WTC11 (cell line): ENCODE measurements around the gene TMEM269.

Source experiments
- CBFB ChIP-seq: sonication (generic); formaldehyde crosslinking; IDR thresholded peaks from 2 replicates; pipeline ENCODE4 v1.8.1; 2022; ENCODE audit warnings: mild to moderate bottlenecking, low read depth, missing genetic modification reagents
- CREB1 ChIP-seq: sonication (generic); formaldehyde crosslinking; IDR thresholded peaks from 2 replicates; pipeline ENCODE4 v1.8.0; 2023; ENCODE audit warnings: mild to moderate bottlenecking, missing genetic modification reagents
- CREM ChIP-seq: sonication (generic); formaldehyde crosslinking; IDR thresholded peaks from 2 replicates; pipeline ENCODE4 v1.8.1; 2022; ENCODE audit warnings: mild to moderate bottlenecking, missing genetic modification reagents, moderate library complexity
- ELF4 ChIP-seq: sonication (generic); formaldehyde crosslinking; IDR thresholded peaks from 2 replicates; pipeline ENCODE4 v1.8.1; 2022; ENCODE audit warnings: low read depth, mild to moderate bottlenecking, moderate library complexity, missing genetic modification reagents
- TP53 ChIP-seq: sonication (generic); formaldehyde crosslinking; IDR thresholded peaks from 2 replicates; pipeline ENCODE4 v1.8.1; 2023; ENCODE audit warnings: mild to moderate bottlenecking, missing genetic modification reagents
- TF ChIP-seq, protein P1 (sequence below): fragments of 200-600 bp; IDR thresholded peaks from 2 replicates; pipeline ENCODE4 v1.8.0; 2022; ENCODE audit warnings: antibody characterized with exemption
- TF ChIP-seq, protein P2 (sequence below): sonication (generic); formaldehyde crosslinking; IDR thresholded peaks from 2 replicates; pipeline ENCODE4 v1.8.1; 2023; ENCODE audit warnings: mild to moderate bottlenecking, missing genetic modification reagents, borderline replicate concordance
- TF ChIP-seq, protein P3 (sequence below): sonication (generic); formaldehyde crosslinking; IDR thresholded peaks from 2 replicates; pipeline ENCODE4 v1.8.1; 2023; ENCODE audit warnings: mild to moderate bottlenecking, missing genetic modification reagents, moderate library complexity
- TF ChIP-seq, protein P4 (sequence below): sonication (generic); formaldehyde crosslinking; IDR thresholded peaks from 2 replicates; pipeline ENCODE4 v1.8.0; 2022; ENCODE audit warnings: mild to moderate bottlenecking, missing genetic modification reagents
- TF ChIP-seq, protein P5 (sequence below): sonication (generic); formaldehyde crosslinking; IDR thresholded peaks from 2 replicates; pipeline ENCODE4 v1.8.0; 2023; ENCODE audit warnings: missing genetic modification reagents, mild to moderate bottlenecking, borderline replicate concordance

DNA sequence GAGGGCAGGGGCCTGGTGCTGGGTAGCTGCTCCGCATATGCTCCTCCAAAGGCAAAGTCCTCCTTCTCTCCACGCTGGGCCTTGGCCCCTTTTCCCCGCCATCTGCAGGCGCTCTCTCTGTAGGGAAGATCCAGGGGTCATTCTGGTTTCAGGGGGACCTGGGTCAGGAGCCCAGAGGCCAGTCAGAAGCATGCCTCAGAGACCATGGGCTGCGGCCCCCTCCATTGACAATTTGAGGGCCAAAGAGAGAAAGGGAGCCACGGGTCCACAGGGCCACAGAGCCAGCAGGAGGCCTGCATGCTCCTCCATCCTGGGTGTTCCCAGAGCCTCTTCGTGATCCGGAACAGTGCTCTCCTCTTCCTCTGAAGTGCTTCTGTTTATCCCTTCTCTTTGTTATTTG is 42.6 kb upstream of the TMEM269 start:
- TF ChIP-seq, protein P1, sequence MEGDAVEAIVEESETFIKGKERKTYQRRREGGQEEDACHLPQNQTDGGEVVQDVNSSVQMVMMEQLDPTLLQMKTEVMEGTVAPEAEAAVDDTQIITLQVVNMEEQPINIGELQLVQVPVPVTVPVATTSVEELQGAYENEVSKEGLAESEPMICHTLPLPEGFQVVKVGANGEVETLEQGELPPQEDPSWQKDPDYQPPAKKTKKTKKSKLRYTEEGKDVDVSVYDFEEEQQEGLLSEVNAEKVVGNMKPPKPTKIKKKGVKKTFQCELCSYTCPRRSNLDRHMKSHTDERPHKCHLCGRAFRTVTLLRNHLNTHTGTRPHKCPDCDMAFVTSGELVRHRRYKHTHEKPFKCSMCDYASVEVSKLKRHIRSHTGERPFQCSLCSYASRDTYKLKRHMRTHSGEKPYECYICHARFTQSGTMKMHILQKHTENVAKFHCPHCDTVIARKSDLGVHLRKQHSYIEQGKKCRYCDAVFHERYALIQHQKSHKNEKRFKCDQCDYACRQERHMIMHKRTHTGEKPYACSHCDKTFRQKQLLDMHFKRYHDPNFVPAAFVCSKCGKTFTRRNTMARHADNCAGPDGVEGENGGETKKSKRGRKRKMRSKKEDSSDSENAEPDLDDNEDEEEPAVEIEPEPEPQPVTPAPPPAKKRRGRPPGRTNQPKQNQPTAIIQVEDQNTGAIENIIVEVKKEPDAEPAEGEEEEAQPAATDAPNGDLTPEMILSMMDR: no peak
- TF ChIP-seq ELF4 (no peak), CREM (CRISPR knock-in tag) (no peak), CREB1 (CRISPR knock-in tag) (no peak), CBFB (CRISPR knock-in tag) (no peak), TP53 (no peak)
- TF ChIP-seq, protein P2, sequence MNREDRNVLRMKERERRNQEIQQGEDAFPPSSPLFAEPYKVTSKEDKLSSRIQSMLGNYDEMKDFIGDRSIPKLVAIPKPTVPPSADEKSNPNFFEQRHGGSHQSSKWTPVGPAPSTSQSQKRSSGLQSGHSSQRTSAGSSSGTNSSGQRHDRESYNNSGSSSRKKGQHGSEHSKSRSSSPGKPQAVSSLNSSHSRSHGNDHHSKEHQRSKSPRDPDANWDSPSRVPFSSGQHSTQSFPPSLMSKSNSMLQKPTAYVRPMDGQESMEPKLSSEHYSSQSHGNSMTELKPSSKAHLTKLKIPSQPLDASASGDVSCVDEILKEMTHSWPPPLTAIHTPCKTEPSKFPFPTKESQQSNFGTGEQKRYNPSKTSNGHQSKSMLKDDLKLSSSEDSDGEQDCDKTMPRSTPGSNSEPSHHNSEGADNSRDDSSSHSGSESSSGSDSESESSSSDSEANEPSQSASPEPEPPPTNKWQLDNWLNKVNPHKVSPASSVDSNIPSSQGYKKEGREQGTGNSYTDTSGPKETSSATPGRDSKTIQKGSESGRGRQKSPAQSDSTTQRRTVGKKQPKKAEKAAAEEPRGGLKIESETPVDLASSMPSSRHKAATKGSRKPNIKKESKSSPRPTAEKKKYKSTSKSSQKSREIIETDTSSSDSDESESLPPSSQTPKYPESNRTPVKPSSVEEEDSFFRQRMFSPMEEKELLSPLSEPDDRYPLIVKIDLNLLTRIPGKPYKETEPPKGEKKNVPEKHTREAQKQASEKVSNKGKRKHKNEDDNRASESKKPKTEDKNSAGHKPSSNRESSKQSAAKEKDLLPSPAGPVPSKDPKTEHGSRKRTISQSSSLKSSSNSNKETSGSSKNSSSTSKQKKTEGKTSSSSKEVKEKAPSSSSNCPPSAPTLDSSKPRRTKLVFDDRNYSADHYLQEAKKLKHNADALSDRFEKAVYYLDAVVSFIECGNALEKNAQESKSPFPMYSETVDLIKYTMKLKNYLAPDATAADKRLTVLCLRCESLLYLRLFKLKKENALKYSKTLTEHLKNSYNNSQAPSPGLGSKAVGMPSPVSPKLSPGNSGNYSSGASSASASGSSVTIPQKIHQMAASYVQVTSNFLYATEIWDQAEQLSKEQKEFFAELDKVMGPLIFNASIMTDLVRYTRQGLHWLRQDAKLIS (CRISPR knock-in tag): no peak
- TF ChIP-seq, protein P3, sequence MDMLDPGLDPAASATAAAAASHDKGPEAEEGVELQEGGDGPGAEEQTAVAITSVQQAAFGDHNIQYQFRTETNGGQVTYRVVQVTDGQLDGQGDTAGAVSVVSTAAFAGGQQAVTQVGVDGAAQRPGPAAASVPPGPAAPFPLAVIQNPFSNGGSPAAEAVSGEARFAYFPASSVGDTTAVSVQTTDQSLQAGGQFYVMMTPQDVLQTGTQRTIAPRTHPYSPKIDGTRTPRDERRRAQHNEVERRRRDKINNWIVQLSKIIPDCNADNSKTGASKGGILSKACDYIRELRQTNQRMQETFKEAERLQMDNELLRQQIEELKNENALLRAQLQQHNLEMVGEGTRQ (CRISPR knock-in tag): no peak
- TF ChIP-seq, protein P4, sequence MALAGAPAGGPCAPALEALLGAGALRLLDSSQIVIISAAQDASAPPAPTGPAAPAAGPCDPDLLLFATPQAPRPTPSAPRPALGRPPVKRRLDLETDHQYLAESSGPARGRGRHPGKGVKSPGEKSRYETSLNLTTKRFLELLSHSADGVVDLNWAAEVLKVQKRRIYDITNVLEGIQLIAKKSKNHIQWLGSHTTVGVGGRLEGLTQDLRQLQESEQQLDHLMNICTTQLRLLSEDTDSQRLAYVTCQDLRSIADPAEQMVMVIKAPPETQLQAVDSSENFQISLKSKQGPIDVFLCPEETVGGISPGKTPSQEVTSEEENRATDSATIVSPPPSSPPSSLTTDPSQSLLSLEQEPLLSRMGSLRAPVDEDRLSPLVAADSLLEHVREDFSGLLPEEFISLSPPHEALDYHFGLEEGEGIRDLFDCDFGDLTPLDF: no peak
- TF ChIP-seq, protein P5, sequence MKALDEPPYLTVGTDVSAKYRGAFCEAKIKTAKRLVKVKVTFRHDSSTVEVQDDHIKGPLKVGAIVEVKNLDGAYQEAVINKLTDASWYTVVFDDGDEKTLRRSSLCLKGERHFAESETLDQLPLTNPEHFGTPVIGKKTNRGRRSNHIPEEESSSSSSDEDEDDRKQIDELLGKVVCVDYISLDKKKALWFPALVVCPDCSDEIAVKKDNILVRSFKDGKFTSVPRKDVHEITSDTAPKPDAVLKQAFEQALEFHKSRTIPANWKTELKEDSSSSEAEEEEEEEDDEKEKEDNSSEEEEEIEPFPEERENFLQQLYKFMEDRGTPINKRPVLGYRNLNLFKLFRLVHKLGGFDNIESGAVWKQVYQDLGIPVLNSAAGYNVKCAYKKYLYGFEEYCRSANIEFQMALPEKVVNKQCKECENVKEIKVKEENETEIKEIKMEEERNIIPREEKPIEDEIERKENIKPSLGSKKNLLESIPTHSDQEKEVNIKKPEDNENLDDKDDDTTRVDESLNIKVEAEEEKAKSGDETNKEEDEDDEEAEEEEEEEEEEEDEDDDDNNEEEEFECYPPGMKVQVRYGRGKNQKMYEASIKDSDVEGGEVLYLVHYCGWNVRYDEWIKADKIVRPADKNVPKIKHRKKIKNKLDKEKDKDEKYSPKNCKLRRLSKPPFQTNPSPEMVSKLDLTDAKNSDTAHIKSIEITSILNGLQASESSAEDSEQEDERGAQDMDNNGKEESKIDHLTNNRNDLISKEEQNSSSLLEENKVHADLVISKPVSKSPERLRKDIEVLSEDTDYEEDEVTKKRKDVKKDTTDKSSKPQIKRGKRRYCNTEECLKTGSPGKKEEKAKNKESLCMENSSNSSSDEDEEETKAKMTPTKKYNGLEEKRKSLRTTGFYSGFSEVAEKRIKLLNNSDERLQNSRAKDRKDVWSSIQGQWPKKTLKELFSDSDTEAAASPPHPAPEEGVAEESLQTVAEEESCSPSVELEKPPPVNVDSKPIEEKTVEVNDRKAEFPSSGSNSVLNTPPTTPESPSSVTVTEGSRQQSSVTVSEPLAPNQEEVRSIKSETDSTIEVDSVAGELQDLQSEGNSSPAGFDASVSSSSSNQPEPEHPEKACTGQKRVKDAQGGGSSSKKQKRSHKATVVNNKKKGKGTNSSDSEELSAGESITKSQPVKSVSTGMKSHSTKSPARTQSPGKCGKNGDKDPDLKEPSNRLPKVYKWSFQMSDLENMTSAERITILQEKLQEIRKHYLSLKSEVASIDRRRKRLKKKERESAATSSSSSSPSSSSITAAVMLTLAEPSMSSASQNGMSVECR (CRISPR knock-in tag): no peak
